ENCODE data around the gene PLIN5. TPM values are rescaled to one million over a fixed set of nuclear protein-coding genes. Genes with fewer than 3 reads are reported as not detected.
"Not testable (repeated sequence)": the region's sequence is repeated elsewhere in the genome, so short reads cannot be mapped to it uniquely, and the experiment has no call there.

The PLIN5 gene
- total RNA-seq, 2 experiments from 2014 or later = 0.31 to 0.93 TPM

DNA sequence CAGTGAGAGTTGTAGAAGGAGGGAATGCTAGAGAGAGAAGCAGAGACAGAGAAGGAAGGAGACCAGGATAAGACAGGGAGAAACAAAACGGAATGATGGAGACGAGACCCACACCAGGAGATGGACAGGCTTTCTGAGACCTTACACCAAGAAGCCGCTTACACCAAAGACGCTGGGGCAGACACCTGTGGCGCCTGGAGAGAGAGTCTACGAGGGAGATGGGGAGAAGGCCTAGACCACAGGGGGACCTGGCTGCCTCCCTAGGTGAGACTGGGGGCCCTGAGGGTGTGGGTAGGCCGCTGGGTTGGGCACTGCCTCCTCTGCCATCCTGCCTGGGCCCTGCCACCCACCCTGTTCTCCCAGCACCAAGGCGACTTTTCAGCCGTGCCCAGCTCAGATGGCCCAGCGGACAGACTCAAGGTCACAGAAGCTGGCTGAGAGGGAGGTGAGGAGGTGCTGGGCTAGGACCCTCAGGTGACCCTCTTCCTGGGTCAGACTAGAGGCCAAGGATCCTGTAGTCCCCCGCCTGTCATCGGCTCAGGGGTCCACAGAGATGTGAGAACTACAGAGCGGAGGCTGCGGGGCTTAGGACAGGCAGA lies 5.0 kb downstream of the PLIN5 start:
- ATAC-seq (ENCODE audit: poor library complexity) (no peak), DNase-seq (no peak)
- TF ChIP-seq, protein P1, sequence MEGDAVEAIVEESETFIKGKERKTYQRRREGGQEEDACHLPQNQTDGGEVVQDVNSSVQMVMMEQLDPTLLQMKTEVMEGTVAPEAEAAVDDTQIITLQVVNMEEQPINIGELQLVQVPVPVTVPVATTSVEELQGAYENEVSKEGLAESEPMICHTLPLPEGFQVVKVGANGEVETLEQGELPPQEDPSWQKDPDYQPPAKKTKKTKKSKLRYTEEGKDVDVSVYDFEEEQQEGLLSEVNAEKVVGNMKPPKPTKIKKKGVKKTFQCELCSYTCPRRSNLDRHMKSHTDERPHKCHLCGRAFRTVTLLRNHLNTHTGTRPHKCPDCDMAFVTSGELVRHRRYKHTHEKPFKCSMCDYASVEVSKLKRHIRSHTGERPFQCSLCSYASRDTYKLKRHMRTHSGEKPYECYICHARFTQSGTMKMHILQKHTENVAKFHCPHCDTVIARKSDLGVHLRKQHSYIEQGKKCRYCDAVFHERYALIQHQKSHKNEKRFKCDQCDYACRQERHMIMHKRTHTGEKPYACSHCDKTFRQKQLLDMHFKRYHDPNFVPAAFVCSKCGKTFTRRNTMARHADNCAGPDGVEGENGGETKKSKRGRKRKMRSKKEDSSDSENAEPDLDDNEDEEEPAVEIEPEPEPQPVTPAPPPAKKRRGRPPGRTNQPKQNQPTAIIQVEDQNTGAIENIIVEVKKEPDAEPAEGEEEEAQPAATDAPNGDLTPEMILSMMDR (IDR thresholded peaks at IDR 0.05) = no peak
- Mint-ChIP-seq H3K4me3 (no peak overlapping the region), H3K4me1 (ENCODE audit: low read depth) (no peaks in the 10 kb centered on the region), H3K27me3 (peaks cover 10% of the 10 kb centered on the region), H3K9me3 (no peaks in the 10 kb centered on the region), H3K27ac (no peak overlapping the region), H3K36me3 (ENCODE audit: low read depth) (no peaks in the 10 kb centered on the region)
- Histone ChIP-seq H3K27me3 (ENCODE audit: control insufficient read depth in 1 of 2, insufficient read depth in 2 of 2, low read length in 2 of 2) (no peaks in the 10 kb centered on the region), H3K4me3 (ENCODE audit: low read length) (no peak overlapping the region), H3K4me1 (ENCODE audit: insufficient read depth, low read length) (peaks cover 3% of the 10 kb centered on the region), H3K27ac (ENCODE audit: low read depth in 1 of 2, low read length in 2 of 2) (no peak overlapping the region), H3K36me3 (ENCODE audit: insufficient read depth, low read length) (no peaks in the 10 kb centered on the region), H3K9me3 (ENCODE audit: control insufficient read depth in 1 of 2, insufficient read depth in 1 of 2, low read length in 2 of 2) (no peaks in the 10 kb centered on the region)
- ChIA-PET CTCF (no interaction called here), POLR2A (no interaction called here)
- intact Hi-C loops (cut with DNase I, micrococcal nuclease) = loop anchor here in 1 of 2 experiments (5.0 kb wide), 1 partner anchor 283 kb away; the partner anchor contains the start of gene YJU2

DNA sequence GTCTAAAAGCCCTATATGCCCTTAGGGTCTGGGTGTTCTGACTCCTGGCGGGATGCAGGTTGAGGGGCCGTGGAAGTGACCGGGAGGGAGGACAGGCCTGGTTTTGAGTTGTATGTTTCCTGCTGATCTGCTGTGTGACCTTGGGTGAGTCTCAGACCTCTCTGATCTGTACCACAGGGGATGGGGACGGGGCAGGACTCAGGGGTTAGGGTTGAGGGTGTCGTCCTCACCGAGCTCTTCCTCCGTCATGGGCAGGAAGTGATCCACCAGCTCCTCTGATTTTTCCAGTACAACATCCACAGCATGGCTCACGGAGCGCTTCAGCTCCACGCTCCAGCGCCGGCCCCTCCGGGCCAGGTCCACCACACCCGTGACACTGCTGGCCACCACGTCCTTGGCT lies 6.2 kb downstream of the PLIN5 start:
- TF ChIP-seq, protein P1 (IDR thresholded peaks at IDR 0.05) = no peak
- ATAC-seq (ENCODE audit: poor library complexity) (no peak), DNase-seq (no peak)
- Histone ChIP-seq H3K4me3 (ENCODE audit: low read length) (no peak overlapping the region), H3K9me3 (ENCODE audit: control insufficient read depth in 1 of 2, insufficient read depth in 1 of 2, low read length in 2 of 2) (no peaks in the 10 kb centered on the region), H3K36me3 (ENCODE audit: insufficient read depth, low read length) (no peaks in the 10 kb centered on the region), H3K4me1 (ENCODE audit: insufficient read depth, low read length) (no peaks in the 10 kb centered on the region), H3K27me3 (ENCODE audit: control insufficient read depth in 1 of 2, insufficient read depth in 2 of 2, low read length in 2 of 2) (no peaks in the 10 kb centered on the region), H3K27ac (ENCODE audit: low read depth in 1 of 2, low read length in 2 of 2) (no peak overlapping the region)
- Mint-ChIP-seq H3K36me3 (ENCODE audit: low read depth) (no peaks in the 10 kb centered on the region), H3K27me3 (peaks cover 7% of the 10 kb centered on the region), H3K27ac (no peak overlapping the region), H3K4me1 (ENCODE audit: low read depth) (no peaks in the 10 kb centered on the region), H3K9me3 (no peaks in the 10 kb centered on the region), H3K4me3 (no peak overlapping the region)
- CTCF ChIA-PET = no interaction called here
- POLR2A ChIA-PET = no interaction called here
- intact Hi-C loops (cut with DNase I, micrococcal nuclease) = loop anchor here in 1 of 2 experiments (5.0 kb wide), 1 partner anchor 282 kb away; the partner anchor contains the start of gene YJU2

DNA sequence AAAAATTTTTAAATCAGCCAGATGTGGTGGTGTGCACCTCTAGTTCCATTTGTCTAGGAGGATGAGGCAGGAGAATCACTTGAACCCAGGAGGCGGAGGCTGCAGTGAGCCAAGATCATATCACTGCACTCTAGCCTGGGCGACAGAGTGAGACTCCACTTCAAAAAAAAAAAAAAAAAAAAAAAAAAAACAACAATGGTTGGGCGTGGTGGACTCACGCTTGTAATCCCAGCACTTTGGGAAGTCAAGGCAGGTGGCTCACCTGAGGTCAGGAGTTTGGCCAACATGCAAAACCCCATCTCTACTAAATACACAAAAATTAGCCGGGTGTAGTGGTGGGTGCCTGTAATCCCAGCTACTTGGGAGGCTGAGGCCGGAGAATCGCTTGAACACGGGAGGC lies 7.6 kb downstream of the PLIN5 start:
- DNase-seq; H3K27ac ChIP-seq (ENCODE audit: low read depth in 1 of 2, low read length in 2 of 2); POLR2A ChIA-PET; H3K4me1 ChIP-seq (ENCODE audit: insufficient read depth, low read length); H3K36me3 ChIP-seq (ENCODE audit: insufficient read depth, low read length); H3K9me3 Mint-ChIP-seq; H3K4me1 Mint-ChIP-seq (ENCODE audit: low read depth); ATAC-seq (ENCODE audit: poor library complexity); CTCF ChIA-PET; H3K9me3 ChIP-seq (ENCODE audit: control insufficient read depth in 1 of 2, insufficient read depth in 1 of 2, low read length in 2 of 2); H3K27me3 Mint-ChIP-seq; H3K27me3 ChIP-seq (ENCODE audit: control insufficient read depth in 1 of 2, insufficient read depth in 2 of 2, low read length in 2 of 2); H3K4me3 ChIP-seq (ENCODE audit: low read length); H3K27ac Mint-ChIP-seq; H3K36me3 Mint-ChIP-seq (ENCODE audit: low read depth); H3K4me3 Mint-ChIP-seq: not testable (repeated sequence)
- intact Hi-C loops (cut with DNase I, micrococcal nuclease) = loop anchor here in 1 of 2 experiments (5.0 kb wide), 1 partner anchor 280 kb away; the partner anchor contains the start of gene YJU2

Measured in CD4-positive, alpha-beta T cell (primary cell).